Duodenal mucosa (tissue), 2 donors: ENCODE measurements around the gene SULT1A2.
"Not testable (repeated sequence)": the region's sequence is repeated elsewhere in the genome, so short reads cannot be mapped to it uniquely, and the experiment has no call there.

Experiments used
- H3K27ac ChIP-seq: one replicate; pipeline ENCODE4 v1.7.0; 2013; ENCODE audit warnings: low read depth, low read length
- H3K27me3 ChIP-seq, 2 donors: one replicate each; pipeline ENCODE4 v1.7.0; 2013; ENCODE audit warnings: low read length in 2 of 2, control low read depth in 1 of 2; ENCODE audit not compliant: insufficient read depth in 2 of 2, control insufficient read depth in 1 of 2
- H3K36me3 ChIP-seq, 2 donors: one replicate each; pipeline ENCODE4 v1.7.0; 2013; ENCODE audit warnings: low read length in 2 of 2, control low read depth in 1 of 2; ENCODE audit not compliant: insufficient read depth in 2 of 2, control insufficient read depth in 1 of 2
- H3K4me1 ChIP-seq, 2 donors: one replicate each; pipeline ENCODE4 v1.7.0; 2013; ENCODE audit warnings: low read length in 2 of 2, control low read depth in 1 of 2; ENCODE audit not compliant: insufficient read depth in 2 of 2, control insufficient read depth in 1 of 2
- H3K4me3 ChIP-seq, 2 donors: one replicate each; pipeline ENCODE4 v1.7.0; 2013; ENCODE audit warnings: low read length in 2 of 2, low read depth in 1 of 2
- H3K9ac ChIP-seq, 2 donors: one replicate each; pipeline ENCODE4 v1.7.0; 2013; ENCODE audit warnings: low read length in 2 of 2, low read depth in 1 of 2
- H3K9me3 ChIP-seq, 2 donors: one replicate each; pipeline ENCODE4 v1.7.0; 2013; ENCODE audit warnings: low read length in 2 of 2, control low read depth in 1 of 2; ENCODE audit not compliant: control insufficient read depth in 1 of 2

SULT1A2 gene

DNA sequence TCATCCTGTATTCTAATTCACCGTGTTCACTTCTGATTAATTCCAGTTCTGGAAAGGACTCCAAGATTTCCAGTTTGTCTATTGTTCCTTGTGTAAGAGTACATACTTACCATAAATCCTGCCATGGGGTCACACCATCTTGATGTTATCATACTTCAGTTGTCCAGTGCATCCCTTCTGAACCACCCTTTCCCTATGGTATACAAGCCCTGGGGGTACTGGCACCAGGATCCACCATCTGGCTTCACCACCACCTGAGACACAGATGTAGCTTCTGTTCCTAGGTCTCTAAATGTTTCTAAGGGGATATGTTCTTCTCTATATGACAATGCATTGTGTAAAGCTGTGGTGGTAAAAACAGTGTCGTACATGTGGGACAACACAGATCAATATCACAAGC is 21.9 kb downstream of the SULT1A2 start:
- H3K27ac ChIP-seq, result no peak overlapping the region
- no peak overlapping the region for H3K9ac ChIP-seq
- H3K9me3 ChIP-seq, result no peaks in the 10 kb centered on the region
- no peaks in the 10 kb centered on the region for H3K36me3 ChIP-seq
- peaks cover 0 to 6% of the 10 kb centered on the region in 2 donors for H3K4me1 ChIP-seq
- no peak overlapping the region for H3K4me3 ChIP-seq
- H3K27me3 ChIP-seq, result no peaks in the 10 kb centered on the region

DNA sequence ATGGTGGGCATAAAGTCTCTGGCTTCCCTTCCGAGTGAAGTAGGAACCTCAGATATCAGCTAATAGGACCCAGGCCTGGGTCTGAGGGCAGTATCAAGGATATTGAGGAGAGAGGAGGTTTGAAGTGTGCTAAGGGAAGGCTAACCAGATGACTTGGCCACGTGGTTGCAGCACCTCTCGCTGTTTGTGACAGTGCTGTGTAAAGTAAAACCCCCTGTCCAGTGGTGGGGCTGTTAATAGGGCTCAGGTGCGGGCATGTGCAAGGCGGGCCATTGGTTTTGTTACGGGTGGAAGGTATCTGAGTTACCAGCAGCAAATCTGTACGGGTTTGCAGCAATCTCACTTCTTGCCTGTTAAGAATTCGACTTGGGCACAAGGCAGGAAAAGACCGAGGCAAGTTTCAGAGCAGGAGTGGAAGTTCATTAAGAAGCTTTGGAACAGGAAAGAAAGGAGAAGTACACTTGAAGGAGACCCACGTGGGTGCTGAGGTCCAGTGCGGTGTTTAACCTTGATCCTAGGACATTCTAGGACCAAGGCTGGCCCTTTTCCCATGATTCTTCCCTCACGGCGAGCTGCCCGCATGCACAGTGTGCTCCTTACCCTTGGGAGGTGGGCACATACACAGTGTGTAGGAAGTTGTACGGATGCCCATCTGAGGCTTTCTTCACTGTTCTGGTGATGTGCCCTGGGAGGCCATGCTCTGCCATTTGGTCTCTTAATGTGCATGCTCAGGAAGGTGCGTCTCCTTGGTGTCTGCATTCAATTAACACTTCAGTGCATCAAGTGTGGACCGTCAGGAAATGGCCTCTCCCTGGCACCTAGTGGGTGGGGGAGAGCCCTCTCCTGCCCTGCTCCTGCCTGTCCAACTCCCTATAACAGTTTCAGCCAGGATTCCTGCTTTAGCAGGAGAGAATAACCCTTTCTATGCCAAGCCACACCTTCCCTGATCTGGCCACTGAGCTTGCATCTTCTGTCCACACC is 22.8 kb downstream of the SULT1A2 start:
- H3K27ac ChIP-seq, result no peak overlapping the region
- H3K9ac ChIP-seq, result no peak overlapping the region
- H3K4me3 ChIP-seq, result no peak overlapping the region
- no peaks in the 10 kb centered on the region for H3K36me3 ChIP-seq
- H3K9me3 ChIP-seq, result no peaks in the 10 kb centered on the region
- peaks cover 0 to 6% of the 10 kb centered on the region in 2 donors for H3K4me1 ChIP-seq
- no peaks in the 10 kb centered on the region for H3K27me3 ChIP-seq

DNA sequence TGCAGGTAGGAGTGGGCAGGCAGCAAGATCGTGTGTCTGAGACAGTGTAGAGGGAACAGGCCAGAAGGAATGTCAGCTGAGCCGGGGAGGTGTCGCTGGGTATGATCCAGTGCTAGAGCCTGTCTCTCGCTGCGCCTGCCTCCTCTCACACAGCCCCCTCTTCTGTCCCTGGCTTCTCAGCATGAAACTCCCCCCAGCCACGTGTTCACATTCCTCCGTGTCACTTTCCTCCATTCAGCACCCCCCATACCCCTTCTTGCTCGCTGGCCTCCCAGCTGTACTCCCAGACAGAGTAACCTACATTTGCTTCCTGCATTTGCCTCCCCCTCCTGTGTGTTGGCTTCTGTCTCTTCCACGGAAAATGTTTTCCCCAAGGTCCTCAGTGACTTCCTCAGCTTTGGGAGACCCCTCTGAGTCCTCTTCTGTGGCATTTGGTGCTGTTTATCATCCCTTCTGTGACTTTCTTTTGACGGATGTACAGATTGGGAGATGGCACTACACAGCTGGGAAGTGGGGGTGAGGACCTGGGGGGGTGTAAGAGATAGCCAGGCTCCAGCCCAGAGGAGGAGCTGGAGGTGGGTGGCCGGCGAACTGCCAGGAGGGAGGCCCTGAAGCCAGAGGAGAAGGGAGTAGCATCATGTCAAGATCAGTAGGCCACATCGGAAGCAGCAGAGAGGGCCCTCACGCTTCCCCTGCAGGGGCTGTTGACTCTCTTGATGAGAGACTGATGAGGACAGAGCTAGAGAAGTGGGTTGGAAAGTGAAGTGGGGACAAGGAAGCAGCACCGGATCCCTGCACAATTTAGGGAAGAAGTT is 23.9 kb downstream of the SULT1A2 start:
- Histone ChIP-seq H3K36me3 (no peaks in the 10 kb centered on the region), H3K9ac (no peak overlapping the region), H3K4me1 (peaks cover 0 to 6% of the 10 kb centered on the region in 2 donors), H3K27ac (no peak overlapping the region), H3K27me3 (no peaks in the 10 kb centered on the region), H3K4me3 (no peak overlapping the region), H3K9me3 (no peaks in the 10 kb centered on the region)

- Histone ChIP-seq H3K4me3 (no peak overlapping the region), H3K36me3 (no peaks in the 10 kb centered on the region)
Measured at GRCh38 chr16:28569968-28570752, 26.7 kb downstream of the SULT1A2 start.

DNA sequence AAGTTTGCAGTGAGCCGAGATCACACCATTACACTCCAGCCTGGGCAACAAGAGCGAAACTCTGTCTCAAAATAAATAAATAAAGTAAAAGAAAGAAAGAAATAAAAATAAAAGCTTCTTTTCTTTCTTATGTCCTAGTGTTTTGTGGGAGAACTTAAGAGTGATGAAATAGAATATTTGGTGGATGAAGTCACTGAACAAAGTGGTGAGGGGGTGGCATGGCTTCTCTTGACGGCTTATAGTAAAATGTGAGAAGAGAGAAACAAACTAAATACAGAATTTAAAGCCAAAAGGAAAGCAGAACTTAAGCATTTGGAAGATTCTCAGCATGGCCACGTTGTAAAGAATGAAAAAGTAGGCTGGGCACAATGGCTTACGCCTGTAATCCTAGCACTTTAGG is 27.8 kb downstream of the SULT1A2 start:
- Histone ChIP-seq H3K9ac (no peak overlapping the region), H3K4me1 (peaks cover 0 to 6% of the 10 kb centered on the region in 2 donors), H3K4me3 (no peak overlapping the region), H3K9me3 (peaks cover 2 to 6% of the 10 kb centered on the region in 2 donors), H3K27me3 (no peaks in the 10 kb centered on the region), H3K27ac (no peak overlapping the region), H3K36me3 (no peaks in the 10 kb centered on the region)

More at GRCh38 chr16:28569968-28570752, 26.7 kb downstream of the SULT1A2 start:
- Histone ChIP-seq H3K9ac (no peak overlapping the region), H3K9me3 (peaks cover 2 to 6% of the 10 kb centered on the region in 2 donors), H3K27ac (no peak overlapping the region), H3K4me1 (peaks cover 0 to 6% of the 10 kb centered on the region in 2 donors), H3K27me3 (no peaks in the 10 kb centered on the region)

GRCh38 chr16:28567292-28567691 is 29.6 kb downstream of the SULT1A2 start:
- H3K36me3 ChIP-seq, result no peaks in the 10 kb centered on the region
- H3K4me3 ChIP-seq, result no peak overlapping the region
- no peaks in the 10 kb centered on the region for H3K4me1 ChIP-seq
- no peak overlapping the region for H3K9ac ChIP-seq
- H3K27me3 ChIP-seq, result no peaks in the 10 kb centered on the region
- H3K9me3 ChIP-seq, result peaks cover 2 to 6% of the 10 kb centered on the region in 2 donors
- no peak overlapping the region for H3K27ac ChIP-seq

- H3K27me3 ChIP-seq, H3K36me3 ChIP-seq, H3K4me3 ChIP-seq, H3K4me1 ChIP-seq, H3K9me3 ChIP-seq, H3K9ac ChIP-seq, H3K27ac ChIP-seq: not testable (repeated sequence)
Measured at GRCh38 chr16:28566233-28566925, 30.5 kb downstream of the SULT1A2 start.

DNA sequence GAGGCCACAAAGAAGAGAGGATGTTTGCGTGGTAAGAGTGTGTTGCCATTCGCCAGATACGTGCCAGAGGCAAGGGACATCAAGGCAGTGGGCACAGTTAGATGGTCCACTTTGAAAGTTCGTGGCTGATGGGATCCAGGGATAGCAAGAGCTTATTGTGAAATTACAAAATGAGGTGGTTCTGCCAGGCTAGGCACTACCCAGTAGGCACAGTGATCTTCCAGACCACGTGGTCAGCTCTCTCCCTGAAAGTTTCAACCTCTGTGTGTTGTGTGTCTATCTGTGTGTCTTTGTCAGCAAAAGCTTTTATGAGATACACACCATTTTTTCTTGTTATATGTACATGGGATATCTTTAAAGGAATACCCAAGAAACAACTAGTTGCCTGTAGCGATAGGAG is 33.6 kb downstream of the SULT1A2 start:
- no peaks in the 10 kb centered on the region for H3K27me3 ChIP-seq
- H3K9me3 ChIP-seq, result peaks cover 2 to 6% of the 10 kb centered on the region in 2 donors
- H3K9ac ChIP-seq, result no peak overlapping the region
- H3K4me3 ChIP-seq, result no peak overlapping the region
- no peak overlapping the region for H3K27ac ChIP-seq
- no peaks in the 10 kb centered on the region for H3K4me1 ChIP-seq
- H3K36me3 ChIP-seq, result peaks cover 3 to 4% of the 10 kb centered on the region in 2 donors

DNA sequence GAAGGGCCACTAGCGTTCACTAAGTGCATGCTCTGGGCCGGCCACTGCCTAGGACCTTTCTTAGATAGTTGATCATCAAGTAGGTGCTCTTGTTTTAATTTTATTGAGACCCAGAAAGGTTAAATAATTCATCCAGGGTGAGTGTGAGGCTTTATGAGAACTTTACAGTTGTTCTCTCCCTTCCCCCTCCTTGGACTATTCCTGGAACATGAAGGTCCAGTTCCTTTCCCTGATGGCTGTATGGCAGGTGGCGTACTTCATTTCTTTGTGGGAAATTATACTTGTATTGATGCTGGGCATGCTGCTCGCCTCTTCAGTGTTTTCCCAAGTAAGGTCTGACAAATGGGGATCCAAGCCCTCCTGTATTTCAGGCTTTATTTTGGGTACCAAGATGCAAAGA is 34.7 kb downstream of the SULT1A2 start:
- no peaks in the 10 kb centered on the region for H3K4me1 ChIP-seq
- H3K27ac ChIP-seq, result no peak overlapping the region
- peaks cover 1% of the 10 kb centered on the region in 2 donors for H3K9me3 ChIP-seq
- no peak overlapping the region for H3K9ac ChIP-seq
- H3K4me3 ChIP-seq, result no peak overlapping the region
- H3K36me3 ChIP-seq, result peaks cover 7 to 8% of the 10 kb centered on the region in 2 donors
- H3K27me3 ChIP-seq, result no peaks in the 10 kb centered on the region
